Spleen (tissue), 11 donors: ENCODE results near the gene EN1. TPM values are rescaled to one million over a fixed set of nuclear protein-coding genes. Genes with fewer than 3 reads are reported as not detected.

ENCODE experiments used
- DNase-seq: peaks from one replicate; pipeline ENCODE4 v3.0.0-alpha.2; 2020
- H3K27ac ChIP-seq, 8 donors: fragments of 200-600 bp; sonication (generic) in 7 of 8; 1 replicate in 4 of 8; 2 replicates in 4 of 8; pipeline versions ENCODE4 v1.5.0 to v1.8.0; 2016 to 2021; ENCODE audit warnings: inconsistent platforms in 4 of 8, mild to moderate bottlenecking in 4 of 8, moderate library complexity in 1 of 8
- H3K27me3 ChIP-seq, 7 donors: fragments of 200-600 bp; sonication (generic) in 6 of 7; replicated peaks in 1 of 7; 1 replicate in 4 of 7; 2 replicates in 3 of 7; pipeline versions ENCODE4 v1.5.0 to v1.8.0; 2016 to 2021; ENCODE audit warnings: inconsistent platforms in 3 of 7, mild to moderate bottlenecking in 1 of 7
- H3K36me3 ChIP-seq, 6 donors: fragments of 200-600 bp; sonication (generic) in 5 of 6; 1 replicate in 4 of 6; 2 replicates in 2 of 6; pipeline versions ENCODE4 v1.5.0 to v1.8.0; 2016 to 2021; ENCODE audit warnings: inconsistent platforms in 2 of 6
- H3K4me1 ChIP-seq, 6 donors: fragments of 200-600 bp; sonication (generic) in 5 of 6; 1 replicate in 3 of 6; 2 replicates in 3 of 6; pipeline versions ENCODE4 v1.5.0 to v1.8.0; 2016 to 2021; ENCODE audit warnings: inconsistent platforms in 3 of 6
- H3K4me3 ChIP-seq, 8 donors: fragments of 200-600 bp; sonication (generic) in 7 of 8; 1 replicate in 4 of 8; 2 replicates in 4 of 8; pipeline versions ENCODE4 v1.5.0 to v1.8.0; 2016 to 2021; ENCODE audit warnings: inconsistent platforms in 4 of 8, mild to moderate bottlenecking in 4 of 8, moderate library complexity in 2 of 8
- H3K9me3 ChIP-seq, 8 donors: fragments of 200-600 bp; sonication (generic) in 7 of 8; 1 replicate in 4 of 8; 2 replicates in 4 of 8; pipeline versions ENCODE4 v1.5.0 to v1.8.0; 2016 to 2021; ENCODE audit warnings: inconsistent platforms in 4 of 8
- POLR2A ChIP-seq, 3 donors: fragments of 450-650 bp; IDR thresholded peaks; one replicate each; pipeline ENCODE4 v1.5.1; 2017; ENCODE audit warnings: antibody characterized with exemption in 3 of 3, mild to moderate bottlenecking in 1 of 3
- POLR2AphosphoS5 ChIP-seq, 3 donors: sonication (generic); formaldehyde crosslinking; IDR thresholded peaks; one replicate each; pipeline ENCODE4 v1.5.1; 2017; ENCODE audit warnings: antibody characterized with exemption in 3 of 3
- WGBS, 5 donors: extraction: QIAGEN DNeasy Blood & Tissue Kit in 3 of 5; methylation state at CpG; one replicate each; pipeline versions ENCODE4 v1.1.5 to v1.1.7; 2013 to 2018; 5-methylcytosine and 5-hydroxymethylcytosine counted together
- intact Hi-C: fragments of 100-400 bp; cut with DNase I; formaldehyde crosslinking; loops from one replicate; pipeline ENCODE4 v1.15.0; 2023; ENCODE audit warnings: low total_unique reads
- polyA plus RNA-seq, 3 donors: library from polyadenylated mRNA; stranded (reverse); fragments of 200-250 nt; gene quantifications; one replicate each; pipeline ENCODE4 v1.2.1, GENCODE V29; 2013
- total RNA-seq, 7 donors: library from RNA; depleted of rRNA in 3 of 7; stranded (reverse); fragments of >200 nt in 3 of 7; fragmentation: NEBNext Ultra II Directional in 4 of 7; extraction: Animal tissue kit (Norgen Biotek cat#: 25700) in 4 of 7; gene quantifications; one replicate each; pipeline versions ENCODE4 v1.1.0 to v1.2.1, GENCODE V29; 2016 to 2021
- TF ChIP-seq, protein P1 (sequence below), 11 experiments: fragments of 200-600 bp in 7 of 11; fragments of 450-650 bp in 4 of 11; sonication (generic) in 4 of 11; IDR thresholded peaks in 8 of 11; conservative IDR thresholded peaks in 3 of 11; 1 replicate in 7 of 11; 2 replicates in 4 of 11; pipeline versions ENCODE4 v1.4.0 to v1.8.0; 2016 to 2021; ENCODE audit warnings: antibody characterized with exemption in 11 of 11, inconsistent platforms in 4 of 11, mild to moderate bottlenecking in 1 of 11
- donor health status: healthy with polysubstance abuse.
- donor health status: DM: no; HTN: no; CAD: no; lungs with moderate emphysema.
- donor health status: DM: no; HTN: no; CAD: no.
- donor health status: Bipolar disorder and iron deficiency.
- donor health status: healthy.
- donor health status: DM: no; HTN: no; CAD: no.
- donor health status: DM: yes; HTN: yes; CAD: no.

The EN1 gene
- total and polyA plus RNA-seq, 10 donors = not detected

GRCh38 chr2:118806797-118807667, 40.4 kb downstream of the EN1 start:
- TF ChIP-seq POLR2AphosphoS5 (IDR thresholded peaks at IDR 0.05) (no peak), POLR2A (IDR thresholded peaks at IDR 0.05) (no peak)
- TF ChIP-seq, protein P1, sequence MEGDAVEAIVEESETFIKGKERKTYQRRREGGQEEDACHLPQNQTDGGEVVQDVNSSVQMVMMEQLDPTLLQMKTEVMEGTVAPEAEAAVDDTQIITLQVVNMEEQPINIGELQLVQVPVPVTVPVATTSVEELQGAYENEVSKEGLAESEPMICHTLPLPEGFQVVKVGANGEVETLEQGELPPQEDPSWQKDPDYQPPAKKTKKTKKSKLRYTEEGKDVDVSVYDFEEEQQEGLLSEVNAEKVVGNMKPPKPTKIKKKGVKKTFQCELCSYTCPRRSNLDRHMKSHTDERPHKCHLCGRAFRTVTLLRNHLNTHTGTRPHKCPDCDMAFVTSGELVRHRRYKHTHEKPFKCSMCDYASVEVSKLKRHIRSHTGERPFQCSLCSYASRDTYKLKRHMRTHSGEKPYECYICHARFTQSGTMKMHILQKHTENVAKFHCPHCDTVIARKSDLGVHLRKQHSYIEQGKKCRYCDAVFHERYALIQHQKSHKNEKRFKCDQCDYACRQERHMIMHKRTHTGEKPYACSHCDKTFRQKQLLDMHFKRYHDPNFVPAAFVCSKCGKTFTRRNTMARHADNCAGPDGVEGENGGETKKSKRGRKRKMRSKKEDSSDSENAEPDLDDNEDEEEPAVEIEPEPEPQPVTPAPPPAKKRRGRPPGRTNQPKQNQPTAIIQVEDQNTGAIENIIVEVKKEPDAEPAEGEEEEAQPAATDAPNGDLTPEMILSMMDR (IDR thresholded peaks at IDR 0.05 in 8 of 11, conservative IDR thresholded peaks at IDR 0.05 in 3 of 11) = no peak
- Histone ChIP-seq H3K27me3 (peaks cover 0 to 83% (median 20%) of the 10 kb centered on the region in 7 donors), H3K36me3 (no peaks in the 10 kb centered on the region), H3K9me3 (no peaks in the 10 kb centered on the region), H3K27ac (no peak overlapping the region), H3K4me3 (no peak overlapping the region), H3K4me1 (peaks cover 0 to 13% (median 4%) of the 10 kb centered on the region in 6 donors)
- intact Hi-C loops = no loop called here
- WGBS, 5 donors = 40 to 52% (median 47%) methylated on average over 23 of the region's 23 CpGs
- DNase-seq = no peak

DNA sequence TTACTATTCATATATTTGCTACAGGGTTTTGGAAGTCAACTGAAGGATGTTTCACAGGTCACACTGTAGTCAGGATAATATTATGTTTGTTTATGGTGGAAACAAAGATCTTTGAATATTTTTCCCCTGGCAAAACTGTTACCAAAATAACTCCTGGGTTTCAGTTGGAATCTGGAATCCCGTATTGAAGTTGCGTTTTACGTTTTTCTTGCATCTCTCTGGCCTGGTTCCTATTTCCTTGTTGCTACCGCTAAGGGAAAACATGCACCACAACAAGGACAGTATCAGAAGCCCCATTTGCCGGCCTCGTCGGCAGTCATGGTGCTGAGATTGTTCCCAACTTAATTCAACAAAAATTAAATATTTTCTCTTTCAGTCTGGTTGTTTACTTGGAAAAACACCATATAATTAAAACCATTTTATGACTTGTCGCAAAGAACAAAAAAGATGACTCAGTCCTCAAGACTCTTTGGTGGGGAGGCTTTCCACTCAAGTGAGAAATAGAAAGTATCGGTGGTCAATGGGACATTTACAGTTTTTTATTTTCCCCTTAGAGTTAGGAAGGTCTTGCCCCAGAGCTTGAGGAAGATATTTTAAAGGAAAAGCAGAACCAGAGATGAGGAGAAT, 42.3 kb downstream of the EN1 start:
- H3K9me3 ChIP-seq = no peaks in the 10 kb centered on the region
- 79 to 88% (median 84%) methylated on average over 9 of the region's 9 CpGs for WGBS, 5 donors
- DNase-seq = no peak
- intact Hi-C loops = no loop called here
- no peak overlapping the region for H3K27ac ChIP-seq
- H3K4me1 ChIP-seq = peaks cover 0 to 13% (median 4%) of the 10 kb centered on the region in 6 donors
- TF ChIP-seq POLR2A (IDR thresholded peaks at IDR 0.05) (no peak), POLR2AphosphoS5 (IDR thresholded peaks at IDR 0.05) (no peak)
- no peaks in the 10 kb centered on the region for H3K36me3 ChIP-seq
- H3K27me3 ChIP-seq = peaks cover 0 to 74% (median 20%) of the 10 kb centered on the region in 7 donors
- H3K4me3 ChIP-seq = no peak overlapping the region

GRCh38 chr2:118803012-118803411, 44.4 kb downstream of the EN1 start:
- intact Hi-C loops = no loop called here
- no peak for TF ChIP-seq POLR2A (IDR thresholded peaks at IDR 0.05)
- no peak for TF ChIP-seq POLR2AphosphoS5 (IDR thresholded peaks at IDR 0.05)
- TF ChIP-seq, protein P1 (IDR thresholded peaks at IDR 0.05 in 8 of 11, conservative IDR thresholded peaks at IDR 0.05 in 3 of 11) = no peak
- H3K4me1 ChIP-seq = peaks cover 0 to 5% (median under 1%) of the 10 kb centered on the region in 6 donors
- H3K4me3 ChIP-seq = no peak overlapping the region
- H3K9me3 ChIP-seq = no peaks in the 10 kb centered on the region
- peaks cover 0 to 70% (median 13%) of the 10 kb centered on the region in 7 donors for H3K27me3 ChIP-seq
- H3K36me3 ChIP-seq = no peaks in the 10 kb centered on the region
- DNase-seq = no peak
- 67 to 81% (median 73%) methylated on average over 5 of the region's 5 CpGs for WGBS, 5 donors
- H3K27ac ChIP-seq = no peak overlapping the region

DNA sequence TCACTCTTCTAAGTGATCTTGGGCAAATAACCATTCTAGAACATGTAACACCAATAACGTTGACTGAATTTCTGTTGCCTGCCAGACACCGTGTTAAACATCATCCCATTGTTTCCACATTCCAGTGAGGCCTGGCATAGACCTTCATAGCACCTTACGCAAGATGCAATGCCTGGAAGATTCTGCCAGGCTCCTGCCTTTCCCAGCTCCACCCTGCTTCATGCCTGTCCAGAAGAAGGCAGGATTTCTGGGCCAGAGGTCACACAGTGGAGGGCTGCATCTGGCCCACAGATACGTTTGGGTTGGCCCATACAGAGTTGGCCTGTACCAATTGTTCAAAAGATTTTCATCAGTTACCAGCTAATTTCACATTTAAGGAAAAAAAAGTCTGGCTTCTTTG, 46.3 kb downstream of the EN1 start:
- WGBS, 5 donors = 78 to 80% (median 79%) methylated on average over 4 of the region's 4 CpGs
- Histone ChIP-seq H3K9me3 (no peaks in the 10 kb centered on the region), H3K4me1 (no peaks in the 10 kb centered on the region), H3K4me3 (no peak overlapping the region), H3K27ac (no peak overlapping the region), H3K27me3 (peaks cover 0 to 58% (median 4%) of the 10 kb centered on the region in 7 donors), H3K36me3 (no peaks in the 10 kb centered on the region)
- intact Hi-C loops = no loop called here
- DNase-seq = no peak
- no peak for TF ChIP-seq POLR2AphosphoS5 (IDR thresholded peaks at IDR 0.05)
- TF ChIP-seq, protein P1 (IDR thresholded peaks at IDR 0.05 in 8 of 11, conservative IDR thresholded peaks at IDR 0.05 in 3 of 11) = no peak
- TF ChIP-seq POLR2A (IDR thresholded peaks at IDR 0.05) = no peak
